NCI-H1436 treated with DMSO at 0.1 percent for 48 hours (cell line): ENCODE data around the gene CLEC6A.
"Not testable (repeated sequence)": the region's sequence is repeated elsewhere in the genome, so short reads cannot be mapped to it uniquely, and the experiment has no call there.

Experiments
- DNase-seq: peaks from one replicate; lab custom pipeline; 2025; lab: John Stamatoyannopoulos, UW

The CLEC6A gene

GRCh38 chr12:8455727-8456360 is at the start of gene CLEC6A:
TSS of gene CLEC6A (plus strand) at chr12:8455962. CDS start at chr12:8456112, 150 bp downstream.
- no peak for DNase-seq

GRCh38 chr12:8419576-8419975 is 36.2 kb upstream of the CLEC6A start:
- not testable (repeated sequence) for DNase-seq

- DNase-seq = no peak
Measured at GRCh38 chr12:8420506-8420905, 35.3 kb upstream of the CLEC6A start.

GRCh38 chr12:8444536-8445278 is 11.1 kb upstream of the CLEC6A start:
- not testable (repeated sequence) for DNase-seq

- no peak for DNase-seq
Measured at GRCh38 chr12:8445731-8446130, 10.0 kb upstream of the CLEC6A start.

GRCh38 chr12:8446642-8447547 is 8.9 kb upstream of the CLEC6A start:
- DNase-seq = no peak

GRCh38 chr12:8449355-8449859 is 6.4 kb upstream of the CLEC6A start:
- DNase-seq = no peak

DNA sequence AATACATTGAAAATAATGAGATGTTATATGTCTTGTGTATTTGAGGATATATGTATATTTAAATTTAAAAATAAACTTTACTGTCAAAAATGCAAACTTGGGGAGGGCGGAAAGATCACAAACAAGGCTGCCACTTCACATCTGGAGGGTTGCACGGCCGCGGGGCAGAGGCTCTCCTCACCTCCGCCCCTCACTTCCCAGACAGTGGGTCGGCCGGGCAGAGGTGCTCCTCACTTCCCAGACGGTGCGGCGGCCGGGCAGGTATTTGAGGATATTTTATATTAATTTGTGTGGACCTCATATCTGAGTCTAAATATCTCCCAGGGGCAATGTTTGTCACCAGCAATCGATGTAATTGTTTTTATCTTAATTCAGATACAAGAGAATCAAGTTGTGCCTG is 3.7 kb upstream of the CLEC6A start:
- DNase-seq = no peak

GRCh38 chr12:8453021-8453513 is 2.7 kb upstream of the CLEC6A start:
- no peak for DNase-seq

DNA sequence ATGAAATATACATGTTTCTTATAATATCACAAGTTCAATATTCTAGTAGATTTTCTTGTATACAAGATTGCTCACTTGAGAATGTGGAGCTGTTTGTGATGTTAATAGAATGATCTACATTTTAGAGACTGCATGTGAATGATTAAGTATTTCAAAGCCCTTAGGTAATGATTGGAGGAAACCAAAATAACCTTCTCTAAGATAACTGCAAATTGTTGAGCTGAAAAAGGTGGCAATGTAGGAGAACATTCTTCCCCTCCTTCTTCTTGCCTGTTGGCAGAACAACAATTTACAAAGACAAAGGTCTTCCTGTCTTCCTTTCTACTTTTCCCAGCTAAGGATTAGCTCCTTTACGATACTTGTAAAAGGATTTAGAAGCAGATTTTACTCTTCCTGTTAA is 2.0 kb upstream of the CLEC6A start:
- DNase-seq = no peak

DNA sequence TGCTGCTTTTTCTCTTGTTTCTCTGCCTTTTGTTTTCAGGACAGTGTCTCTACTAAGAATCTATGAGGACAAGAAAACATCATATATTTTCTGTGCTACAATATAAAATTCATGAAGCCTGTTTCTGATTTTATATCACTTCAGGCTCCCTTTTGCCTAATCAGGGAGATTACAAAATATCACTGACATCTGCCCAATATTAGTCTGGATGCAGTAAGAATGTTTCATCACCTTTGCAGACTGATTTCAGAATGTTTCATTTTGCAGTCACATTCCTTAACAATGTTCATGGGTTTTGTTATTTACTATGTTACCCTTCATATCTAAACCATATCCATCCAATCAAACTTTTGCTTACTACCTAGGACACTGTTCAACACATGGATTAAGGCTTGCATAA is 491 bp upstream of the CLEC6A start:
- DNase-seq = no peak

DNA sequence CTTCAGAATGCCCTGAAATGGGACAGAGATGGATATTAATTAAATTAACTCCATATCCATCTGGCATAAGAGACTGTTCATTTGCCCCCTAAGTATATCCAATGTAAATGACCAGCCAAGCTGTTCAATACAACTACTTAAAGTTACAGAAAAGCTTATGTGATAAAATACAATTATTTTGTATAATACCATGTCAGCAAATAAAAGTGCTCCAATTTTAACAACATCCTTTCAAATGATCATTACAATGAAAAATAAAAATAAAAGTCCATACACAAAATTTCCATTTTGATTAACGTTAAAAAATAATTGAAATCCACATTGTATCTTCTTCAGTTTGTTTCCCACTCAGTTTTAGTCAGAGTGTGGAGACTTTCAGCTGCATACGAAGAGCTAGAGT is 5.7 kb downstream of the CLEC6A start:
- DNase-seq = no peak

- no peak for DNase-seq
Measured at GRCh38 chr12:8465301-8465996, 9.7 kb downstream of the CLEC6A start.

- no peak for DNase-seq
Measured at GRCh38 chr12:8466241-8466640, 10.5 kb downstream of the CLEC6A start.

DNA sequence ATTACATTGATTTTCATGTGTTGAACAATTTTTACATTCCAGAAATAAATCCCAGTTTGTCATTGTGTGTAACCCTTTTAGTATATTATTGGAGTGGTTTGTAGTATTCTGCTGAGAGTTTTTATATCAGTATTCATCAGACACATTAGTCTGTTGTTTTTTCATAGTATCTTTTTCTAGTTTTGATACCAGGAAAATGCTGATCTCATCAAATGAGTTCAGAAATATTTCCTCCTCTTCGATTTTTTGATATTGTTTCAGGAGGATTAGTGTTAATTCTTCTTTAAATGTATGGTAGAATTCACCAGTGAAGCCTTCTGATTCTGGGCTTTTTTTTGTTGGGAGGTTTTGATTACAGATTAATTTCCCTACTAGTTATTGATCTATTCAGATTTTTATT is 15.3 kb downstream of the CLEC6A start:
- no peak for DNase-seq

DNA sequence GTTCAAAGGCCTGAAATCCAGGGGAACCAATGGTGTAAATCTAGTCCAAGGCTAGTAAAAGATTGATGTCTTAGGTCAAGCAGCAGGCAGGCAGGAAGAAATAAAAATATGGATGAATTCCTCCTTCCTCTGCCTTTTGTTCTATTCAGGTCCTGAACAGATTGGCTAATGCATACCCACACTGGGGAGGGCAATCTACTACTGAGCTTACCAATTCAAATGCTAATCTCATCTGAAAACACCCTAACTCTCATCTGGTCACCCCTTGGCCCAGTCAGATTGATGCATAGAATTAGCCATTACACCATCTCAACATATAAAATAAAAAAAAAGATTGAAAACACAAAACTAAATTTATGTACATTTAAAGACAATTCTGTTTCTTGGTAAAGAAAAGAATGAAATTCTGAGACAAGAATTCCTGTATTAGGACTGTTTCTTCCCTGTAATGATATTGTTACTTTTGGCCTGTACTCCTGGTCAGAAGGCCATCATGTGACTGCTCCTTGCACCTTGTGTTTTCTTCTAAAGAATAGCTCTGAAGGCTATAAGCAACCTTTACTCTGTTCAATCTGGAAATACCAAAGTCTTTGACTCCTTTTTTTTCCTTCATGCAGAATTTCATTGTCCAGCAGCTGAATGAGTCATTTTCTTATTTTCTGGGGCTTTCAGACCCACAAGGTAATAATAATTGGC is 19.9 kb downstream of the CLEC6A start:
- no peak for DNase-seq

DNA sequence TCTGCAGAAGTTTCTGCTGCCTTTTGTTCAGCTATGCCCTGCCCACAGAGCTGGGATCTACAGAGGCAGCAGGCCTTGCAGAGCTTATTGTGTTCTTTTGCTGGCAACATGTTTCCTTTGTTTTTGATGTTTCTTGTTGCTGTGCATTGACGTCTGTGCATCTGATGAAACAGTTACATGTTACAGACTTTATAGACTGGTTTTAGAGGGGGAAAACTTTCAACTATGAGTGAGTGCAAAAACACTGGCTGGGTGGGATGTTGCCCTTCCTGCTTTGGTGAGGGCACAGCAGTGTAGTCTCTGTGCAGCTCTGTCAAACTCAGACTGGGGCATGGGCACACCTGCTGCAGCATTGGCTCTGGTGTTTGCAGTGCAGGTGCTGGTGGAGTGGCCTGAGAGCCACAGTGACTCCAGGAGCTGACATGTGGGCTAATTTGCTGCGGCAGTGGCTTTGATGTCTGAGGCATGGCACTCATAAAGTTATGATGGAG is 26.9 kb downstream of the CLEC6A start:
- no peak for DNase-seq

DNA sequence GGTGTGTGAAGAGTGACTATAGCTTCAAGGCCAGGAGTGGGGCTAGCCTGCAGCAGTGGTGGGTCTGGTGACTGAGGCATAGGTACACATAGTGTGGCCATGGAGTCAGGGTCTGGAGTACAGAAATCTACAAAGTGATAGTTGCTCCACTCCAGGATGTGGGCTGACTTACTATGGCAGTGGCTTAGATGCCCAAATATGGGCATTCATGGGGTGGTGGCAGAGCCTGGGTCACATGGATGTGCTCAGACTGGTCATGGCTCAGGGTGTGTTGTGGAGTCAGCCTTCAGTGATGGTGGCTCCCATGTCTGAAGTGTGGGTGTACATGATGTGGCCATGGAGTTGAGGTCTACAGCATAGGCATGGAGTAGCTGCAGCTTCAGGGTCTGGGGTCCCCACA is 27.3 kb downstream of the CLEC6A start:
- DNase-seq = no peak

GRCh38 chr12:8491646-8492530 is 36.1 kb downstream of the CLEC6A start:
- no peak for DNase-seq

GRCh38 chr12:8493084-8493483 is 37.3 kb downstream of the CLEC6A start:
- no peak for DNase-seq
